K562 (cell line): ENCODE data around the gene ZC3H13. TPM values are rescaled to one million over a fixed set of nuclear protein-coding genes. Genes with fewer than 3 reads are reported as not detected.

ENCODE experiments used
- ATAC-seq: fragments of 200-7000 bp; cut with Tn5 transposase; 3 replicates; pipeline ENCODE4 v1.9.1; 2020; ENCODE audit warnings: moderate library complexity
- BruUV-seq: library from RNA; stranded (reverse); fragments of 400-500 nt; replicated peaks from 2 replicates; lab custom pipeline; 2021; lab: Mats Ljungman, UMichigan
- CTCF ChIA-PET: fragments of 300-600 bp; formaldehyde crosslinking; extraction: SDS; loops from one replicate; lab custom pipeline; 2021; ENCODE audit warnings: low intra/inter-chr PET ratio; lab: Yijun Ruan, JAX
- POLR2A ChIA-PET: fragments of 300-600, 350-650 bp; sonication (Branson Sonifier 250); formaldehyde crosslinking; extraction: SDS; loops from one replicate; lab custom pipeline; 2021; ENCODE audit warnings: antibody characterized with exemption, inconsistent platforms; lab: Yijun Ruan, JAX
- DNase-seq, 4 experiments: peaks; one replicate each; pipeline versions ENCODE4 v3.0.0 to v3.0.0-alpha.2; 2011 to 2018; ENCODE audit warnings: low spot score in 3 of 4, mixed read lengths in 3 of 4; ENCODE audit errors: extremely low read depth in 1 of 4
- FAIRE-seq: peaks from 2 replicates; lab custom pipeline; 2011; peaks lifted over from hg19 to GRCh38; lab: Jason Lieb, UNC
- H2AFZ ChIP-seq: 2 replicates; pipeline ENCODE4 v1.6.0; 2011; ENCODE audit warnings: low read depth, low read length, control low read depth, inconsistent platforms
- H3K27ac ChIP-seq: fragments of 200-600 bp; 3 replicates; pipeline ENCODE4 v1.8.0; 2011; ENCODE audit warnings: low read depth, mild to moderate bottlenecking, control low read depth, inconsistent platforms, low read length, moderate library complexity, mixed read lengths; ENCODE audit errors: extremely low read depth
- H3K27me3 ChIP-seq, 2 experiments: fragments of 300-600 bp in 1 of 2; 2 replicates in 1 of 2; 3 replicates in 1 of 2; pipeline versions ENCODE4 v1.6.0 to v1.8.0; 2011; ENCODE audit warnings: inconsistent platforms in 2 of 2, low read length in 2 of 2, mild to moderate bottlenecking in 1 of 2, mixed read lengths in 1 of 2, moderate library complexity in 1 of 2; ENCODE audit not compliant: control insufficient read depth in 2 of 2, insufficient read depth in 2 of 2
- H3K36me3 ChIP-seq: fragments of 300-600 bp; 3 replicates; pipeline ENCODE4 v1.8.0; 2011; ENCODE audit warnings: mild to moderate bottlenecking, low read length, inconsistent platforms; ENCODE audit not compliant: control insufficient read depth, insufficient read depth
- H3K4me1 ChIP-seq, 2 experiments: fragments of 200-600 bp in 1 of 2; replicated peaks in 1 of 2; 2 replicates in 1 of 2; 3 replicates in 1 of 2; pipeline versions ENCODE4 v1.5.1 to v1.8.0; 2011; ENCODE audit warnings: inconsistent platforms in 2 of 2, low read length in 2 of 2, mild to moderate bottlenecking in 1 of 2, mixed read lengths in 1 of 2, moderate library complexity in 1 of 2; ENCODE audit not compliant: control insufficient read depth in 2 of 2, insufficient read depth in 2 of 2
- H3K4me2 ChIP-seq: 2 replicates; pipeline ENCODE4 v1.6.1; 2011; ENCODE audit warnings: low read length, control low read depth, inconsistent platforms, mixed read lengths; ENCODE audit not compliant: insufficient read depth
- H3K4me3 ChIP-seq: fragments of 200-600 bp; sonication (generic), shearing (Covaris generic); 2 replicates; pipeline ENCODE4 v1.5.1; 2016; ENCODE audit warnings: control low read depth, inconsistent platforms
- H3K79me2 ChIP-seq: fragments of 200-600 bp; 3 replicates; pipeline ENCODE4 v1.8.0; 2011; ENCODE audit warnings: low read length, inconsistent platforms; ENCODE audit not compliant: control insufficient read depth, insufficient read depth
- H3K9ac ChIP-seq, 2 experiments: 2 replicates each; pipeline versions ENCODE4 v1.6.0 to v1.6.1; 2011; ENCODE audit warnings: low read depth in 2 of 2, low read length in 2 of 2, control low read depth in 1 of 2, inconsistent platforms in 1 of 2, mild to moderate bottlenecking in 1 of 2, mixed read lengths in 1 of 2; ENCODE audit not compliant: insufficient read depth in 1 of 2
- H3K9me1 ChIP-seq: one replicate; pipeline ENCODE4 v1.6.0; 2011; ENCODE audit warnings: inconsistent platforms, mild to moderate bottlenecking, low read length, moderate library complexity; ENCODE audit not compliant: control insufficient read depth, insufficient read depth
- H3K9me3 ChIP-seq: replicated peaks from 2 replicates; pipeline ENCODE4 v1.5.1; 2011; ENCODE audit warnings: low read depth, low read length, inconsistent platforms; ENCODE audit not compliant: control insufficient read depth, insufficient read depth
- H4K20me1 ChIP-seq: replicated peaks from 2 replicates; pipeline ENCODE4 v1.6.1; 2011; ENCODE audit warnings: low read length, inconsistent platforms, mixed read lengths; ENCODE audit not compliant: control insufficient read depth, insufficient read depth
- BHLHE40 ChIP-seq: IDR thresholded peaks from 2 replicates; pipeline ENCODE4 v1.6.1; 2011; ENCODE audit warnings: low read length, improper control_type of control experiment
- EP300 ChIP-seq: IDR thresholded peaks from 2 replicates; pipeline ENCODE4 v1.6.1; 2012; ENCODE audit warnings: low read length, improper control_type of control experiment
- FOSL1 ChIP-seq: fragments of 200-800 bp; sonication (Bioruptor generic); conservative IDR thresholded peaks from 2 replicates; pipeline ENCODE4 v1.6.1; 2016; ENCODE audit warnings: missing genetic modification characterization, missing compliant biosample characterization
- GATAD2A ChIP-seq: fragments of 450-650 bp; IDR thresholded peaks from 2 replicates; pipeline ENCODE4 v1.6.1; 2017
- KLF10 ChIP-seq: fragments of 250-450 bp; sonication (Bioruptor Pico); IDR thresholded peaks from 2 replicates; pipeline ENCODE4 v1.6.1; 2021; ENCODE audit warnings: matching md5 sums
- LCOR ChIP-seq: sonication (generic); formaldehyde crosslinking; IDR thresholded peaks from 2 replicates; pipeline ENCODE4 v1.8.0; 2022; ENCODE audit warnings: mild to moderate bottlenecking, missing genetic modification reagents
- MAZ ChIP-seq, 2 experiments: fragments of 450-650 bp in 1 of 2; sonication (generic) in 1 of 2; formaldehyde crosslinking; IDR thresholded peaks in 1 of 2; conservative IDR thresholded peaks in 1 of 2; 2 replicates each; pipeline versions ENCODE4 v1.4.0 to v1.5.0; 2020; ENCODE audit warnings: mild to moderate bottlenecking in 1 of 2, missing genetic modification reagents in 1 of 2
- MECOM ChIP-seq: fragments of 250-450 bp; sonication (Bioruptor Pico); IDR thresholded peaks from 2 replicates; pipeline ENCODE4 v1.8.0; 2022; ENCODE audit warnings: inconsistent platforms
- NCOA6 ChIP-seq: fragments of 450-650 bp; IDR thresholded peaks from 2 replicates; pipeline ENCODE4 v1.6.1; 2017; ENCODE audit warnings: mild to moderate bottlenecking
- NR2C1 ChIP-seq, 2 experiments: fragments of 450-650 bp; IDR thresholded peaks; 2 replicates each; pipeline ENCODE4 v1.6.1; 2017; ENCODE audit warnings: mild to moderate bottlenecking in 2 of 2, antibody characterized with exemption in 1 of 2, inconsistent platforms in 1 of 2, missing compliant biosample characterization in 1 of 2, missing genetic modification characterization in 1 of 2
- PRMT5 ChIP-seq: sonication (generic); formaldehyde crosslinking; IDR thresholded peaks from 2 replicates; pipeline ENCODE4 v1.5.0; 2020; ENCODE audit warnings: missing genetic modification reagents
- RUNX1 ChIP-seq: sonication (generic); IDR thresholded peaks from 2 replicates; pipeline ENCODE4 v1.6.1; 2016; ENCODE audit warnings: antibody characterized with exemption, low read depth
- SMARCE1 ChIP-seq: fragments of 450-650 bp; IDR thresholded peaks from 2 replicates; pipeline ENCODE4 v1.7.1; 2016; ENCODE audit warnings: mild to moderate bottlenecking
- TRIM28 ChIP-seq: fragments of 450-650 bp; IDR thresholded peaks from 2 replicates; pipeline ENCODE4 v1.6.1; 2017
- ZNF507 ChIP-seq: conservative IDR thresholded peaks from 2 replicates; pipeline ENCODE4 v1.6.1; 2017; ENCODE audit warnings: missing genetic modification characterization, missing compliant biosample characterization
- ZNF785 ChIP-seq: fragments of 250-450 bp; sonication (Bioruptor Pico); IDR thresholded peaks from 2 replicates; pipeline ENCODE4 v1.4.0; 2020; ENCODE audit warnings: mild to moderate bottlenecking
- WGBS: fragments of 100-300 bp; shearing (Covaris generic); methylation state at CpG from one replicate; pipeline ENCODE4 v1.1.6; 2016; ENCODE audit warnings: low coverage, mixed read lengths; ENCODE audit not compliant: insufficient coverage; ENCODE audit errors: missing lambda C conversion rate; 5-methylcytosine and 5-hydroxymethylcytosine counted together
- in situ Hi-C: fragments of 300-500 bp; cut with MboI; formaldehyde crosslinking; loops from 4 replicates; pipeline ENCODE4 v1.15.0; 2018; ENCODE audit warnings: inconsistent platforms, mixed read lengths
- intact Hi-C: fragments of 100-400 bp; cut with micrococcal nuclease; formaldehyde crosslinking; loops from 2 replicates; pipeline ENCODE4 v1.14.2; 2022
- polyA plus RNA-seq, 8 experiments: library from polyadenylated mRNA; depleted of rRNA in 4 of 8; stranded (reverse) in 5 of 8; unstranded in 3 of 8; fragments of >200 nt; fragmentation: Nextera tagmentation in 2 of 8; fragmentation: Illumina TruSeq in 1 of 8; extraction: Ambion mirVana in 2 of 8; extraction: Trizol in 1 of 8; gene quantifications; 2 replicates each; pipeline versions ENCODE4 v1.2.1 to v1.2.3, GENCODE V29; 2011 to 2014; ENCODE audit warnings: inconsistent platforms in 1 of 8, missing spikeins in 1 of 8
- total RNA-seq, 7 experiments: library from RNA; depleted of rRNA in 6 of 7; stranded (reverse); fragments of >200 nt in 6 of 7; fragmentation: Illumina TruSeq in 2 of 7; extraction: Trizol in 2 of 7; gene quantifications; 2 replicates each; pipeline versions ENCODE4 v1.2.1 to v1.2.3, GENCODE V29; 2011 to 2021; ENCODE audit warnings: low replicate concordance in 1 of 7

ZC3H13 gene
- total and polyA plus RNA-seq, 9 of the 15 experiments (the other 6 are each of a cell fraction or from before 2014, with no cell fraction given) = 4.9 to 27.6 (median 12.1) TPM

DNA sequence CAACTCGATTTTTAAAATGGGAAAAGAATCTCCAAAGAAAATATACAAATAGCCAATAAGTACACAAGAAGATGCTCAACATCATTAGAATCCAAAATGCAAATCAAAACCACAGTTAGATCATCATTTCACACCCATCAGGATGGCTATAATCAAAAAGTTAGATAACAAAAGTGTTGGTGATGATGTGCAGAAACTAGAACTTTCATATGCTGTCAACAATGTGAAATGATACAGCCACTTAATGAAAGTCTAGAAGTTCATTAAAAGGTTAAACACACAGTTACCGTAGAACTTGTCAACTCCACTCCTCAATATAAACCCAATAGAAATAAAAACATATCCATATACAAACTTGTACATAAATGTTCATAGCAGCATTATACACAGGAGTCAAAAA lies 11.8 kb downstream of the ZC3H13 start:
- 59% methylated on average over 2 of the region's 2 CpGs for WGBS
- Histone ChIP-seq H3K9ac (no peak overlapping the region), H3K27ac (no peak overlapping the region), H2AFZ (no peak overlapping the region), H4K20me1 (no peaks in the 10 kb centered on the region), H3K4me2 (no peak overlapping the region), H3K4me1 (no peaks in the 10 kb centered on the region), H3K79me2 (peaks cover 8% of the 10 kb centered on the region; the same call in 2 of the 3 replicates), H3K9me3 (no peaks in the 10 kb centered on the region), H3K27me3 (no peaks in the 10 kb centered on the region), H3K9me1 (no peaks in the 10 kb centered on the region), H3K4me3 (no peak overlapping the region), H3K36me3 (peaks cover 28% of the 10 kb centered on the region)
- in situ Hi-C loops (no loop called here), intact Hi-C loops (no loop called here)
- no peak for TF ChIP-seq RUNX1
- no peak for TF ChIP-seq GATAD2A
- POLR2A ChIA-PET = no interaction called here
- FAIRE-seq = no peak
- DNase-seq = no peak
- BruUV-seq = no TSS peak
- ATAC-seq = no peak
- CTCF ChIA-PET = no interaction called here

DNA sequence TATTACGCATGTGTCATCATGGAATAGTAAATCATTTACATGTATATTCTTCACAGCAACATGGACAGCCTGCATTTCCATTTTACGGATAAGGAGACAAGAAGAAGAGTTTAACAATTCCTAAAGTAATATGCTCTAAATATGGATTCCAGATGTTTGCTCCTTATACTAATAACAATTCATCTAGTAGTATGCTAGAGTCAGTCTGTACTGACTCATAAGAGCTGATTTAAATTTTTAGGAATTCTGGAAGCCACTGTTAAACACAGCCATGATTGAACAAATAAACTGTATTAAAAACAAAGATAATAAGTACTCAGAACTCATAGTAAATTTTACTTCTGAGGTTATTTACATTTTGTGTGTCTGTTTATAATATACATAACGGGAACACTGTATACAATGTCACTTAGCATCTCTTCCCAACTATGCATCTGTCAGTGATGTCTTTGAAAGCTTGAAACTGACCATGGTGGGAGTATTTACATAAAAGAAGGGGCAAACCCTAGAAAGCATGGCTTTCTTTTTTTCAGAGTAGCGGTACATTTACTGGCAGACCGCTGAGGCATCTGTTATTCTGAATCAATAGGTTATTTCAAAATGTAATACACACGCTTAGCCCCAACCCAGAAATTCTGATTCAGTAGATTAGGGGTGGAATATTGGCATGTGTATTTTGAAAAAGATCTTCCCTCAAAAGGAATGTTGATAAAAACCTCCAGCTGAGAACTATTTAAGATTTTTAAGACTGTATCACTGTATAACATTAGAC lies 12.9 kb downstream of the ZC3H13 start:
- H3K4me3 ChIP-seq = no peak overlapping the region
- ATAC-seq = no peak
- no peak for FAIRE-seq
- 98% methylated on average over 5 of the region's 6 CpGs for WGBS
- H4K20me1 ChIP-seq = no peaks in the 10 kb centered on the region
- no peak for DNase-seq
- CTCF ChIA-PET = no interaction called here
- no peak overlapping the region for H3K9ac ChIP-seq
- BruUV-seq = no TSS peak
- TF ChIP-seq SMARCE1 (no peak), MAZ (CRISPR knock-in tag; conservative IDR thresholded peaks at IDR 0.05 in 1 of 2, IDR thresholded peaks at IDR 0.05 in 1 of 2) (no peak), NCOA6 (no peak), ZNF507 (tag) (no peak), LCOR (CRISPR knock-in tag) (no peak), PRMT5 (no peak), MECOM (CRISPR knock-in tag) (no peak), FOSL1 (tag) (no peak), KLF10 (CRISPR knock-in tag) (no peak), ZNF785 (CRISPR knock-in tag) (no peak), NR2C1 (IDR thresholded peaks at IDR 0.05) (no peak), NR2C1 (tag; IDR thresholded peaks at IDR 0.05) (no peak), BHLHE40 (no peak), TRIM28 (no peak), EP300 (no peak)
- POLR2A ChIA-PET = no interaction called here
- H3K79me2 ChIP-seq = 0 out of 3 replicates have a peak, but pooled peaks cover 3% of the 10 kb centered on the region
- no peaks in the 10 kb centered on the region for H3K9me1 ChIP-seq
- peaks cover 28% of the 10 kb centered on the region for H3K36me3 ChIP-seq
- H3K4me1 ChIP-seq = no peaks in the 10 kb centered on the region
- in situ Hi-C loops (no loop called here), intact Hi-C loops (no loop called here)
- no peak overlapping the region for H2AFZ ChIP-seq
- H3K9me3 ChIP-seq = no peaks in the 10 kb centered on the region
- no peak overlapping the region for H3K27ac ChIP-seq
- H3K4me2 ChIP-seq = no peak overlapping the region
- H3K27me3 ChIP-seq = no peaks in the 10 kb centered on the region
